ENCODE measurements around the gene PCSK9.

GRCh38 chr1:55088413-55088812 is 49.1 kb downstream of the PCSK9 start:
- TF ChIP-seq HDGF (IDR thresholded peaks at IDR 0.05; ENCODE audit: borderline replicate concordance) (no peak), SUZ12 (IDR thresholded peaks at IDR 0.05) (no peak), TARDBP (IDR thresholded peaks at IDR 0.05) (no peak), FOXK2 (IDR thresholded peaks at IDR 0.05) (no peak), ZNF384 (IDR thresholded peaks at IDR 0.05) (no peak)
